ENCODE results near the gene HDAC4.

DNA sequence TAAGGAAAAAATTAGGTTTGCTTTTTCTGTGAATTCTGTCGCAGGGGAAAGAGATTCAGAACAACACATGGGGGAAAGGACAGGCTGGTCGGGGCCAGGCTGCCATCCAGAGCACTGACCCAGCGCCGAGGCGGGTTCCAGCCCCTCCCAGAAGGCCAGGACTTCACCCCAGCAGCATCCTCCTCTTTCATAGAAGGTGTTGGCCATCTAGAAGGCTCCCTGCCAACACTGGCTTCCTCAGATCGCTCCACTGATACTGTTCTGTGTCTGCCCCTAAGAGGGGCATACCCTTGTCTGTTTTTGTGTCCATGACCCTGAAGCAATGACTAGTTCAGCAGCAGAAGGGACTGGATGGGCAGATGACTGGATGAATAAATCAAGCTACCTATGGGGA lies 144.5 kb downstream of the HDAC4 start:
- TF ChIP-seq, protein P1, sequence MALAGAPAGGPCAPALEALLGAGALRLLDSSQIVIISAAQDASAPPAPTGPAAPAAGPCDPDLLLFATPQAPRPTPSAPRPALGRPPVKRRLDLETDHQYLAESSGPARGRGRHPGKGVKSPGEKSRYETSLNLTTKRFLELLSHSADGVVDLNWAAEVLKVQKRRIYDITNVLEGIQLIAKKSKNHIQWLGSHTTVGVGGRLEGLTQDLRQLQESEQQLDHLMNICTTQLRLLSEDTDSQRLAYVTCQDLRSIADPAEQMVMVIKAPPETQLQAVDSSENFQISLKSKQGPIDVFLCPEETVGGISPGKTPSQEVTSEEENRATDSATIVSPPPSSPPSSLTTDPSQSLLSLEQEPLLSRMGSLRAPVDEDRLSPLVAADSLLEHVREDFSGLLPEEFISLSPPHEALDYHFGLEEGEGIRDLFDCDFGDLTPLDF (CRISPR knock-in tag; IDR thresholded peaks at IDR 0.05): no peak
- TF ChIP-seq, protein P2, sequence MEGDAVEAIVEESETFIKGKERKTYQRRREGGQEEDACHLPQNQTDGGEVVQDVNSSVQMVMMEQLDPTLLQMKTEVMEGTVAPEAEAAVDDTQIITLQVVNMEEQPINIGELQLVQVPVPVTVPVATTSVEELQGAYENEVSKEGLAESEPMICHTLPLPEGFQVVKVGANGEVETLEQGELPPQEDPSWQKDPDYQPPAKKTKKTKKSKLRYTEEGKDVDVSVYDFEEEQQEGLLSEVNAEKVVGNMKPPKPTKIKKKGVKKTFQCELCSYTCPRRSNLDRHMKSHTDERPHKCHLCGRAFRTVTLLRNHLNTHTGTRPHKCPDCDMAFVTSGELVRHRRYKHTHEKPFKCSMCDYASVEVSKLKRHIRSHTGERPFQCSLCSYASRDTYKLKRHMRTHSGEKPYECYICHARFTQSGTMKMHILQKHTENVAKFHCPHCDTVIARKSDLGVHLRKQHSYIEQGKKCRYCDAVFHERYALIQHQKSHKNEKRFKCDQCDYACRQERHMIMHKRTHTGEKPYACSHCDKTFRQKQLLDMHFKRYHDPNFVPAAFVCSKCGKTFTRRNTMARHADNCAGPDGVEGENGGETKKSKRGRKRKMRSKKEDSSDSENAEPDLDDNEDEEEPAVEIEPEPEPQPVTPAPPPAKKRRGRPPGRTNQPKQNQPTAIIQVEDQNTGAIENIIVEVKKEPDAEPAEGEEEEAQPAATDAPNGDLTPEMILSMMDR (IDR thresholded peaks at IDR 0.05): no peak
- TF ChIP-seq MYBL2 (CRISPR knock-in tag; IDR thresholded peaks at IDR 0.05) (no peak), ETV6 (CRISPR knock-in tag; IDR thresholded peaks at IDR 0.05) (no peak)
- TF ChIP-seq, protein P3, sequence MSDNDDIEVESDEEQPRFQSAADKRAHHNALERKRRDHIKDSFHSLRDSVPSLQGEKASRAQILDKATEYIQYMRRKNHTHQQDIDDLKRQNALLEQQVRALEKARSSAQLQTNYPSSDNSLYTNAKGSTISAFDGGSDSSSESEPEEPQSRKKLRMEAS (CRISPR knock-in tag; IDR thresholded peaks at IDR 0.05): no peak

Measured in WTC11 (cell line).